ENCODE measurements around the gene SH3PXD2A.

- no peak for TF ChIP-seq CTCF (IDR thresholded peaks at IDR 0.05)
- no peak for TF ChIP-seq POLR2A (IDR thresholded peaks at IDR 0.05)
Measured at GRCh38 chr10:103610083-103610472, 245.3 kb downstream of the SH3PXD2A start.

Measured in adrenal gland (tissue), 5 donors.